CD4-positive, alpha-beta T cell treated with Interleukin-17A for 1 hour (primary cell): ENCODE measurements around the gene APP.
"Not testable (repeated sequence)": the region's sequence is repeated elsewhere in the genome, so short reads cannot be mapped to it uniquely, and the experiment has no call there.

Experiments used
- DNase-seq: peaks from one replicate; pipeline ENCODE4 v3.0.0-alpha.2; 2020

Gene APP

GRCh38 chr21:26096494-26097371 lies 73.8 kb downstream of the APP start:
- no peak for DNase-seq

- DNase-seq, result no peak
These were observed 75.4 kb downstream of the APP start for GRCh38 chr21:26095131-26095530.

- no peak for DNase-seq
These were observed 77.4 kb downstream of the APP start for GRCh38 chr21:26093122-26093521.

DNA sequence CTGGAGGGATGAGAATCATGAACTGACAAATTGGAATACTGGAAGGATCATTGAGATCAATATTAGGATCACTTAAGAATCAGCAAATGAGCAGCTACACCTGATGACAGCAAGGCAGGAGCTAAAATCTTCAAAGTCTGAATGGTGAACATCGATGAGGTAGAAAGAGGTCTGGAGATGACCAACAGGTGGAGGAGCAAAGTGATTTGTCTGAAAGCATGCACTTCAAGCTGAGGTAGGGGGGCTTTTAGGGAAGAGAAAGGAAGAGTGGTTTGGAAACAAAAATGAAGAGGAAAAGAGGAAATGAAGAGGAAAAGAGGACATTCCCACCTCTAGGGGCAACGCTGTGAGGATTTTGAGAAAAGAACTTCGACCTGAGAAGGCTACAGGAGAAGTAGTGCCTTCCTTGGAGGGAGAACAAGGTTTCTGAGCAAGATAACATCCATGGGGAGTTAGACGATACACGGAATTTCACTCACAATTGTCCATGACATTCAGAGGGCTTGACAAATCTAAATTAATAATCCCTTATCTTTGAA lies 79.0 kb downstream of the APP start:
- DNase-seq, result no peak

GRCh38 chr21:26089730-26090129 lies 80.8 kb downstream of the APP start:
- no peak for DNase-seq

GRCh38 chr21:26087223-26087918 lies 83.2 kb downstream of the APP start:
- DNase-seq, result no peak

DNA sequence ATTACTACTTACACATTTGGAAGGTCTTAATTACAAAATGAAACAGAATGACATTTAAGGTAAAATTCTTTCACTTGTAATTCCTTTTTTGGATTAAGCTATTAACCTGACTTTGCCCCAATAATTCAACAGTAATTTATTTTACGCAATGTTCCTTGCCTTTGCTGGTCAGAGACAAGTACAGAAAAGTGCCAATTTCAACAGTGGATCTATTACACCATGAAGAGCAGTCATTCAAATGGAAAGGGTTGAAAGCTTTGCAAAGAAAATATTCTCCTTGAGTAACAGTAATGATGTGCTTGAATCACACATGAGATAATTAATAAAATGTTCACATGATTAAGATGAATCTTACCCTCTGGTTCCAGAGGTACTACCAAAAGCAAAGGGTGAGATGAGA lies 84.7 kb downstream of the APP start:
- no peak for DNase-seq

DNA sequence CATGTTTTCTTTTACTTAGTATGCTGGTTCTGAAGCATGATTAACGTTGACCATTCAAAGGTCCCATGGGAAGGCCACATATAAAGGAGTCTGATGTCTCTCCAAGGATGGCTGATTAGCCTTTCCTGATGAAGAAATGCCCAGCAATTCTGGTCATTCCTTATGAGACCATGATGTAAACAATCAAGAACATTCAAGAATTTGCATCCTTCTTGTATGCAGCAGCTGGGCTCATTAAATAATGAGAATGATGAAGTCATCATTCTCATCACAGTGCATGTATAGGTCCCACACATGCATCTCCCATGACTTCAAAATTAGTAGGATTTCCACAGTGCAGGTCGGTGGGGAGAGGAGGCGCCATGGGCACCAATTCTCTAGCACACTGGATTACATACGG lies 85.4 kb downstream of the APP start:
- no peak for DNase-seq

DNA sequence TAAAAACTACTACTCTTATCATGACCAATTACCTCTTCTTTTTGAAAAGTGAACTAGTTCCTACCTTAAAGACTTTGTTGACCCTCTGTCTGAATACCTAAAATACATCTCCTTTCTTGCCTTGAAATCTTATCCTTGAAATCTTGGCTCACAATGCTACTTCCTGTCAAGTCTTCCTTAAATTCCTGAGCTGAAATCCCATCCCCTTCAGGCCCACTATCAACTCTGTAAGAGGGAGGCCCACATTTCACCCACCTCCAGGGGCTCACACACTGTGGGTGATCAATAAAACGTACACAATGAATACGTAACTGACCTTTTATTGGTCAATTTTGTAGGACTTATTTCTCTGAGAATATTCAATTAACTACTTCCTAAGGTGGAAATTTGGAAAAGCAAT lies 88.0 kb downstream of the APP start:
- DNase-seq, result no peak

- not testable (repeated sequence) for DNase-seq
These were observed 89.3 kb downstream of the APP start for GRCh38 chr21:26081175-26081760.

DNA sequence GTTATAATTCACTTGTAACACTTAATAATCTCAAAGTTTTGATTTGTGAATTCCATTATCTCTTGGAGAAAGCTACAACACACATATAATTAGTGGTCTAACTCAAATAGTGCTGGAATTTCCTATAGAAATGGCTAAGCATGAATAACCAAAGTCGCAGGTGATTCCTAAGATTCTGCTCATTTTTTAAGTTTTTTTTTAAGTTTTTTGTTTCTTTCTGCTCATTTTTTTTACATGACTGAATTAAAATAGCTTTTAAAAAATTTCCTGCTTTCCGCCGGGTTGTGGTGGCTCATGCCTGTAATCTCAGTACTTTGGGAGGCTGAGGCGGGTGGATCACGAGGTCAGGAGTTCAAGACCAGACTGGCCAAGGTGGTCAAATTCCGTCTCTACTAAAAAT lies 90.4 kb downstream of the APP start:
- DNase-seq, result no peak

- DNase-seq, result no peak
These were observed 91.2 kb downstream of the APP start for GRCh38 chr21:26079366-26079765.

DNA sequence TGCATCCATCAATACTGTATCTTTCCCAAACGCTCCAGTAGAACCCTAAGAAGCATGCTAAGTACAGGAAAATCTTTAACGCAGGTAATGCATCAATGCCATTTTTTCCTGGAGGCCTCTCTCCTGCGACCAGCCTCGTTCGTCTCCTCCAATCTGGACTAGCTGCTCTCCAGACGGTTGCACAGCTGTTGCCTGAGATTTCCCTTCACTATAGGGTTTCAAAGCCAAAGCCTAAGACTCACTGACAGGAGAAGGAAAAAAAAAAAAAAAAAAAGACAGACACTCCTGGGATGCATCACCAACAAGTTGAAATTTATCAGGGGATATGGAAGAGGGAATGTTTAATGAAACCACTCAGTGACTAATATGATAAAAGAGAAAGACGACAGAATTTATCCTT lies 93.0 kb downstream of the APP start:
- DNase-seq, result no peak

DNA sequence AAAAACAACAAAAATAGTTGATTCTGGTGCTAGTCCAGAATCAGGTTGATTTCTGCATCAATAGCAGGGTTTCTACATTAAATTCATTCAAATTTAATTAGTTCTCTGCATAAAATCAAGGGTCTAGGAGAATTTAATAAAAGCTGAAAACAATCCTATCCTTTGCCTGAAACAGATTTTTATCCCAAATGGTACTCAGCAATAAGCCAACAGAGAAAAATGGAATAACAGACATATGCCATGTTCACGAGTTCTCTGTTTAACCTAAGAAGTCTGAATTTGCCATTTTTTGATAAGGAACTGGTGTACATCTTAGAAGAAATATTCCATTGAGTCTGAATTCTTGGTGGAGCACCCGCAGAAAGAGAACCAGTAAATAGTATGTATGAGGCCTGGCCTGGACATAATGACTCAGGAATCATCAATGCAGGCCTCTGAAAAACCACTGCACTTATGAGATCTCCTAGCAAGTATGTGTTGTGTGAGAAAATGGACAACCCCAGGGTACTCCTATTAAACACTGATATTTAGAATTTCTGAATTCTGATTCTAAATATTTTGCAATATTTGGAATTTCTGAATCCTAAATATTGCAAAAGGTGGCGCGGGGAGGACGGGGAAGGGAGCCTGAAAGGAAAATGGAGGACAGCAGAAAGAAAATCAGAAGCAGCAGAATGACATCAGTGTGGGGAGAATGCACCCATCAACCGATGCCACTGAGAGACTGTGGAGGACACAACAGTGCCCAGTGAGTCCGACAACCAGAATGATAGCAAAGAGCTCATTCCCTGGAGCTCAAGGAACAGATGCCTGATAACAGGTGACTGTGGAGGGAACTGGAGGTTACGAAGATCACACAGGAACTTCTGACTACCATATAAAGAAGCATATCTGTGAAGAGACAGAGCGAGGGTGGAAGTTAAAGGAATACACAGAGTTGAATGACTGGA lies 97.6 kb downstream of the APP start:
- no peak for DNase-seq

- DNase-seq, result peak; percentile 37
These were observed 99.6 kb downstream of the APP start for GRCh38 chr21:26070822-26071425.

GRCh38 chr21:26070121-26070520 lies 100.4 kb downstream of the APP start:
- no peak for DNase-seq

- DNase-seq, result no peak
These were observed 101.8 kb downstream of the APP start for GRCh38 chr21:26068776-26069175.

DNA sequence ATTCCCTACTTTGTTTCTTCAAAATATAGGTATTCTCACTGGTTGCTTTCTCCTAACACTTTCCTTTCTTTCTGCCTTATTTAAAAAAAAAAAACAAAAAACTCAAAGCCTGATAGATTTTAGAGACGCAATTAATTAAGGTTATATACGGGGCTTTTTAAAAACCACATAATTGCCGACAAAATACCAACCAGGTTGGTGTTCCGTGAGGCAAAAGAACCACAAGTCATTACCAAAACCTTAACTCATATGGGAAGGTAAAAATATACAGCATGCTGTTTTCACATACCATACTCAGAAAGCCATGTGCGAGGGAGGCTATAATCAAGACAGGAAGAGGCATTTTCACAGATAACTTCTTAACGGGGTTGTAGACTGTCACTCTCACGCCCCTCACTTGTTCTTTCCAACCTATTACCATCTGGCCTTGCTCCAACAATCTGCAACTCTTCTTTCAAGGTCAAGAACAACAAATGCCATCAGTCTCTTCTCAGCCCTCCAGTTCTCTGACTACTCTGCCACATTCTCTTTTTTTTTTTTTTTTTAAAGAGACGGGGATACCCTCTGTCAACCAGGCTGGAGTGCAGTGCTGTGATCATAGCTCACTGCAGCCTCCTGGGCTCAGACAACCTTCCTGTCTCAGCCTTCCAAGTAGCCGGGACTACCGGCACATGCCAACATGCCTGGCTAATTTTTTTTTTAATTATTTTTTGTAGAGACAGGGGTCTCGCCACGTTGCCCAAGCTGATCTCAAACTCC lies 102.6 kb downstream of the APP start:
- DNase-seq, result no peak

DNA sequence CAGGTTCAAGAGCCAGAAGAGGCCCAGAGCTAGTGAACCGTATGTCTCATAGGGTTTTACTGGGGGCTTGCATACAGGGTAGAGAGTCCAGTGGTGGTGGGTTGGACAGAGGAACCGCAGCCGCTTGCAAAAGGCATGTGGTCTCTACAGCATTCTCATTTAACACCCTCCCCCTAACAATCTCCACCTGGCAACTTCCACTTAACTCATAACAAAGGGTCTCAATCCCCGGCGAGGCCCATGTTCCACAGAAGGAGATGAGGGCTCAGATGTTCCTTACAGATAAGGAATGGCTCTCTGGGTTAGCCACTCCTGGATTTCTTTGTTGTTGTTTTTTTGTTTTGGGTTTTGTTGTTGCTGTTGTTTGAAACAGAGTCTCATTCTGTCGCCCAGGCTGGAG lies 106.1 kb downstream of the APP start:
- no peak for DNase-seq

DNA sequence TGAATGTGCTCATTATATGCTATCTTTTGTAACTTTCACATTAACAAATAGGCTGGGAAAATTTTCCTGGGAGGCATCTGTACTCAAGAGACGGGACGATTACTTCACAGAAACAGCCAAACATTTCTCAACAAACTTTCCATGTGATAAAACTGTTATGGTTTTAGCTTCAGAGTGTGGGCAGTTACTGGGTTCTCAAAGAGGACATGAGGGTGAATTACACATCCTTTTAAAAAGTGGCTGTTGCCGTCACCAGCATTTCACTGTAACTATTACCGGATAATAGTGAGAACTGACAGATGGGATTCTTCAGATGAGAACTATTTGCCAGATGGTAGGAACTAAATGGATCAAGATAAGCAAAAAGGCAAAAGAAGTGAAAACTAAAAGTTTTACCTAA lies 109.1 kb downstream of the APP start:
- DNase-seq, result no peak
